ENCODE results near the gene PSMD1.
"Not testable (repeated sequence)": the region's sequence is repeated elsewhere in the genome, so short reads cannot be mapped to it uniquely, and the experiment has no call there.

PSMD1 gene

DNA sequence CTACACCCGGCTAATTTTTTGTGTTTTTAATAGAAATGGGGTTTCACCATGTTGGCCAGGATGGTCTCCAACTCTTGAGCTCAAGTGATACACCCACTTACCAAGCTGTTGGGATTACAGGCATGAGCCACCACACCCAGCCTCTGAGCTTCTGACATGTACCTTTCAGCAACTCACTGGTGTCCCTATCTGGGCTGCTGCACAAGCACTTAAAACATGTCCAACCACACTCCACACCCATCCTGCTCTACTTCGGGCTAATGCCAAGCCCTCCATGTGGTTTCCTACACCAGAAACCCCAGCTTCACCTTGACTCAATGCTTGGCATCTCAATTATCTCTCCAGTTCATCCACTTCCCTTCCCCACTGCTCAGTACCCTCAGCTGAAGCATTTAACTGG lies 119.4 kb downstream of the PSMD1 start:
- Histone ChIP-seq H3K9ac (ENCODE audit: low read length in 2 of 2) (no peak overlapping the region), H3K4me1 (ENCODE audit: control insufficient read depth, insufficient read depth, low read length) (no peaks in the 10 kb centered on the region), H3K27me3 (ENCODE audit: control insufficient read depth in 1 of 2, insufficient read depth in 2 of 2, low read length in 2 of 2) (no peaks in the 10 kb centered on the region), H3K9me3 (ENCODE audit: control insufficient read depth in 2 of 2, low read length in 2 of 2) (no peaks in the 10 kb centered on the region), H3K27ac (ENCODE audit: low read length) (no peak overlapping the region), H3K36me3 (ENCODE audit: control insufficient read depth in 2 of 2, insufficient read depth in 2 of 2, low read length in 2 of 2) (peaks cover 15 to 19% of the 10 kb centered on the region in 2 donors), H3K4me3 (ENCODE audit: low read length in 2 of 2) (no peak overlapping the region)

DNA sequence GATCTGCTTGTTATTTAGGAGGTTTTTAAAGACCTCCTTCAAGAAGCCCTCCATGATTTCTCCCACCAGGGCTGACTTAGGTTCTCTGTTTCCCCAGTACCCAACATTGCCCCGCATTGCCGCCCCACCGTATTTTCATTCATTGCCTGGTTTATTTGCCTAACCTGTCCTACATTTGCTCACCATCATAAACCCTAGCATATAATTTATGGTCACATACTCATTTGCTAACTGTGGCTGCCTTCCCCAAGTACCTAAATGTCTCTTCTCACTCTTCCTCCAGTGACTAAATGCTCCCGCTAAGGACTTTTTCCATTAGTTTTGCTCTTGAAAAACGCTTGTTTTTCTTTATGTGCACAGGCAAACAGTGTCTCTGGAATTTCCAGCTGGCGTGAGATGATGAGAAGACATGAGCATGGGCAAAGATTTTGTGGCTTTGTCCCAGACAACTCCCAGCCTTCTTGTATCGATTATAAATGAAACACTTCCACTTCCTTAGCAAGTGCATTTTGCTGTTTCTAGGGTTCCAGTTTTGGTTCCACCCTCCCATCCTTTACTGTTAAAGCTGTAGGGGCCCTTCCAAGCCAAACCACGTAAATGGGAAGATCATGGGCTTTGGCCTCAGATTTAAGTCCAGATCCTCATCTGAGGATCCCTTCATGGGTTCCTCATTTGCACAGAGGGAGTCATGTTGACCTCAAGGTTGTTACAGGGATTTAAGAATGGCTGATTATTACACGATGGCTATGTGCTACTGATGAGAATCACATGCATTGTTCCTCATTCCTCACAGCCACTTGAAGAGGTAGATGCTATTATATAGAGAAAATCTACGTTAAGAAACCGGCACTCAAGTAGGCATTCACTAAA lies 120.7 kb downstream of the PSMD1 start:
- H3K27me3 ChIP-seq (ENCODE audit: control insufficient read depth in 1 of 2, insufficient read depth in 2 of 2, low read length in 2 of 2) = no peaks in the 10 kb centered on the region
- H3K4me1 ChIP-seq (ENCODE audit: control insufficient read depth, insufficient read depth, low read length) = no peaks in the 10 kb centered on the region
- H3K36me3 ChIP-seq (ENCODE audit: control insufficient read depth in 2 of 2, insufficient read depth in 2 of 2, low read length in 2 of 2) = peaks cover 12 to 13% of the 10 kb centered on the region in 2 donors
- H3K27ac ChIP-seq (ENCODE audit: low read length) = no peak overlapping the region
- no peaks in the 10 kb centered on the region for H3K9me3 ChIP-seq (ENCODE audit: control insufficient read depth in 2 of 2, low read length in 2 of 2)
- no peak overlapping the region for H3K9ac ChIP-seq (ENCODE audit: low read length in 2 of 2)
- H3K4me3 ChIP-seq (ENCODE audit: low read length in 2 of 2) = no peak overlapping the region

DNA sequence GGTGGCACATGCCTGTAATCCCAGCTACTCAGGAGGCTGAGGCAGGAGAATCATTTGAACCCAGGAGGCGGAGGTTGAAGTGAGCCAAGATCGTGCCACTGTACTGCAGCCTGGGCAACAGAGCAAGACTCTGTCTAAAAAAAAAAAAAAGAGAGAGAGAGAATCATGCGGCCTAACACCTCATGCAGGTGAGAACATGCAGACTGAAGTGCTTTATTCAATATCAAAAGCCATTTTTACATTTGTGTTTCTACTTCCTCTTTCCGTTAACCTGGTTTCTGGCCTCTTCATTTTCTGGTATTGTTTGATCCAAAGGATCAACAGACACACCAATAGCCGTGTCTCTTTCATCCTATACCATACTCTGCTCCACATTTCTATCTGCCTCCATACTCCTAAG lies 122.1 kb downstream of the PSMD1 start:
- not testable (repeated sequence) for H3K27ac ChIP-seq (ENCODE audit: low read length); H3K4me1 ChIP-seq (ENCODE audit: control insufficient read depth, insufficient read depth, low read length); H3K36me3 ChIP-seq (ENCODE audit: control insufficient read depth in 2 of 2, insufficient read depth in 2 of 2, low read length in 2 of 2); H3K27me3 ChIP-seq (ENCODE audit: control insufficient read depth in 1 of 2, insufficient read depth in 2 of 2, low read length in 2 of 2); H3K4me3 ChIP-seq (ENCODE audit: low read length in 2 of 2); H3K9me3 ChIP-seq (ENCODE audit: control insufficient read depth in 2 of 2, low read length in 2 of 2); H3K9ac ChIP-seq (ENCODE audit: low read length in 2 of 2)

GRCh38 chr2:231181860-231182512 lies 125.3 kb downstream of the PSMD1 start:
- Histone ChIP-seq H3K27ac (ENCODE audit: low read length) (no peak overlapping the region), H3K27me3 (ENCODE audit: control insufficient read depth in 1 of 2, insufficient read depth in 2 of 2, low read length in 2 of 2) (no peaks in the 10 kb centered on the region)

DNA sequence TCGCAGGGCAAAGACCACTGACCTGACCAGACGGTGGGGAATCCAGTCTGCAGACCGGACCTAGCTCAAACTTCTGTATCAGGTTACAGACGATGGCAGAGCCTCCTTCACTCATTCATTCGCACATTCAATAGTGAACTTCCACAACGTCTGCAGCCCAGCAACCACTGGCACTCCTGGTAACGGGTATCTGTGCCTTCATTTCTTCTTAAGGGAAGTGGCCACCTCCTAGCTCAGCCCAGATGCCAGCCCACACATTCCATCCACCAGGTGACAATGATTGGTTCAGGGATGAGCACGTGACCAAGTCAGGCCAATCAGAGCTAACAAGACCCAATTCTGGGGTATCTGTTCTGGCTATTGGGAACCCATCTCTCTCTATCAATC lies 125.8 kb downstream of the PSMD1 start:
- H3K27ac ChIP-seq (ENCODE audit: low read length) = no peak overlapping the region
- no peak overlapping the region for H3K9ac ChIP-seq (ENCODE audit: low read length in 2 of 2)
- H3K36me3 ChIP-seq (ENCODE audit: control insufficient read depth in 2 of 2, insufficient read depth in 2 of 2, low read length in 2 of 2) = no peaks in the 10 kb centered on the region
- H3K9me3 ChIP-seq (ENCODE audit: control insufficient read depth in 2 of 2, low read length in 2 of 2) = peaks cover 0 to 3% of the 10 kb centered on the region in 2 donors
- no peak overlapping the region for H3K4me3 ChIP-seq (ENCODE audit: low read length in 2 of 2)
- H3K4me1 ChIP-seq (ENCODE audit: control insufficient read depth, insufficient read depth, low read length) = peaks cover 2% of the 10 kb centered on the region
- no peaks in the 10 kb centered on the region for H3K27me3 ChIP-seq (ENCODE audit: control insufficient read depth in 1 of 2, insufficient read depth in 2 of 2, low read length in 2 of 2)

More at GRCh38 chr2:231181860-231182512, 125.3 kb downstream of the PSMD1 start:
- Histone ChIP-seq H3K4me1 (ENCODE audit: control insufficient read depth, insufficient read depth, low read length) (peaks cover 2% of the 10 kb centered on the region), H3K36me3 (ENCODE audit: control insufficient read depth in 2 of 2, insufficient read depth in 2 of 2, low read length in 2 of 2) (no peaks in the 10 kb centered on the region), H3K4me3 (ENCODE audit: low read length in 2 of 2) (no peak overlapping the region), H3K9ac (ENCODE audit: low read length in 2 of 2) (no peak overlapping the region), H3K9me3 (ENCODE audit: control insufficient read depth in 2 of 2, low read length in 2 of 2) (peaks cover 0 to 3% of the 10 kb centered on the region in 2 donors)

DNA sequence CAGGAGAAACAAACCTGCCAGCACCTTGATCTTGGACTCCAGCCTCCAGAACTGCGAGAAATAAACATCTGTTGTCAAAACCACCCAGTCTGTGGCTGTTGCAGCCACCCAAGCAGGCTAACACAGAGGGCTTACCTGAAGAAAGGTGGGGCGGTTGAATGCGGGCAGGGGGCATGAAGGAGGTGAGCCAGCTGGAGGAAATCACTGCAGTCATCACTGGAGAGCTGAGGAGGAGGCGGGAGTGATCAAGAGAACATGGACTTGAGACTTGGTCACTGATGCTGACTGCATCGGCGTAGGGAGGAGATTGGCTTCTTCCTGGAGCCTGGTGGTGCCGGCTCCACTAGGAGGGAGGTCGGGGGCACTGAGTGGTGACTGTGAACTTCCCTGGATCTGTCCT lies 127.2 kb downstream of the PSMD1 start:
- H3K27ac ChIP-seq (ENCODE audit: low read length) = no peak overlapping the region
- no peaks in the 10 kb centered on the region for H3K36me3 ChIP-seq (ENCODE audit: control insufficient read depth in 2 of 2, insufficient read depth in 2 of 2, low read length in 2 of 2)
- H3K4me1 ChIP-seq (ENCODE audit: control insufficient read depth, insufficient read depth, low read length) = peaks cover 2% of the 10 kb centered on the region
- no peak overlapping the region for H3K4me3 ChIP-seq (ENCODE audit: low read length in 2 of 2)
- no peaks in the 10 kb centered on the region for H3K27me3 ChIP-seq (ENCODE audit: control insufficient read depth in 1 of 2, insufficient read depth in 2 of 2, low read length in 2 of 2)
- peaks cover 0 to 3% of the 10 kb centered on the region in 2 donors for H3K9me3 ChIP-seq (ENCODE audit: control insufficient read depth in 2 of 2, low read length in 2 of 2)
- no peak overlapping the region for H3K9ac ChIP-seq (ENCODE audit: low read length in 2 of 2)

- peaks cover 2% of the 10 kb centered on the region for H3K4me1 ChIP-seq (ENCODE audit: control insufficient read depth, insufficient read depth, low read length)
- no peak overlapping the region for H3K4me3 ChIP-seq (ENCODE audit: low read length in 2 of 2)
- H3K27me3 ChIP-seq (ENCODE audit: control insufficient read depth in 1 of 2, insufficient read depth in 2 of 2, low read length in 2 of 2) = no peaks in the 10 kb centered on the region
- no peaks in the 10 kb centered on the region for H3K36me3 ChIP-seq (ENCODE audit: control insufficient read depth in 2 of 2, insufficient read depth in 2 of 2, low read length in 2 of 2)
- H3K9ac ChIP-seq (ENCODE audit: low read length in 2 of 2) = no peak overlapping the region
- no peak overlapping the region for H3K27ac ChIP-seq (ENCODE audit: low read length)
- peaks cover 0 to 3% of the 10 kb centered on the region in 2 donors for H3K9me3 ChIP-seq (ENCODE audit: control insufficient read depth in 2 of 2, low read length in 2 of 2)
Measured at GRCh38 chr2:231184319-231184718, 127.7 kb downstream of the PSMD1 start.

DNA sequence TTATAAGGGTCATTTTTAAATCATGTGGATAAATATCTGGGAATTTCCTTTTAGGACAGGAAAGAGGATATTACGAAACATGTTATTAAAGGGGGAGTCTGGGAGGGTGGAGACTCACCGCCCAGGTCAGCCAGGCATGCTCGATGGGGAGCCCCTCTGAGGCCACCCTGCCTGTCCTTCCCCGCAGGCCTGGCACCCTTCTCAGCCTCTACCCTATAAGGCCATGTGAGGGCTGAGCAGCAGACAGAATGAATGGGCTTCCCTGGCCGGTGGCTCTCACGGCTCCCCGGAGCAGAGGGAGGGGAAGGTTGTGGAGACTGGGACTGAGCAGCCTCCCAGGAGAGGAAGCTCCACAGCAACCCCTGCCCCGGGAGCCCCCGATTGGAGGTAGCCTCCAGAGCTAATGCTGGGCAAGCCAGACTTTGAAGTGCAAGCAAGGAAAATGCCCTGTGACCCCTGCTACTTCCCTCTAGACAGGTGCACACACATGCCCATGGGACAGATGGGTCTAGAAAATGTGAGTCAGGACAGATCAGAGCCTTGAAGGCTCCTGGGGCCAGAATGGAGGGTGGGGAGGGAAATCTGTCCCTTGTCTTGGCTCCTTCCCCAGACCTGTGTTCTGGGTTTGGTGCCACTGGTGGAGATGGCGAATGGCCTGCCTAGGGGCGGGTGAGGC lies 128.5 kb downstream of the PSMD1 start:
- no peak overlapping the region for H3K4me3 ChIP-seq (ENCODE audit: low read length in 2 of 2)
- H3K27ac ChIP-seq (ENCODE audit: low read length) = no peak overlapping the region
- peaks cover 2% of the 10 kb centered on the region for H3K4me1 ChIP-seq (ENCODE audit: control insufficient read depth, insufficient read depth, low read length)
- no peaks in the 10 kb centered on the region for H3K27me3 ChIP-seq (ENCODE audit: control insufficient read depth in 1 of 2, insufficient read depth in 2 of 2, low read length in 2 of 2)
- H3K36me3 ChIP-seq (ENCODE audit: control insufficient read depth in 2 of 2, insufficient read depth in 2 of 2, low read length in 2 of 2) = no peaks in the 10 kb centered on the region
- no peak overlapping the region for H3K9ac ChIP-seq (ENCODE audit: low read length in 2 of 2)
- peaks cover 0 to 3% of the 10 kb centered on the region in 2 donors for H3K9me3 ChIP-seq (ENCODE audit: control insufficient read depth in 2 of 2, low read length in 2 of 2)

DNA sequence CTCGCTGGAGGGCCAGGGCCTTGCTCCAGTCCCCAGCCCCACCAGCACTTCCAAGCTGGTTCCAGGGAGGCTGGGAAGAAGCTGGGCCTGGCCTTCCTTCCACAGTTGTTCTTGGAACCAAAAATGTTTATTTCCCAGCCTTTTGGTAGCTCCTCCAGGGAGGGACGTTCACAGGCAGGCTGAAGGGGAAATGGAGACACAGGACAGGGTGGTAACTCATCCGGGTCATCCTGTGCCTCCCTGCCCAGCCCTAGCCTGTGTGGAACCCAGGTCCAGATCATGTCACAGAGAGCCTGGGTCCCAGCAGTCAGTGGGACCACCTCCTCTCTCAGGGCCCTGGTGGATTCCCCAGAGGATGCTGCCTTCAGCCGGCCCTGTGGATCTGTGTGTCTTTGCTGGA lies 129.2 kb downstream of the PSMD1 start:
- Histone ChIP-seq H3K27ac (ENCODE audit: low read length) (no peak overlapping the region), H3K27me3 (ENCODE audit: control insufficient read depth in 1 of 2, insufficient read depth in 2 of 2, low read length in 2 of 2) (no peaks in the 10 kb centered on the region)

DNA sequence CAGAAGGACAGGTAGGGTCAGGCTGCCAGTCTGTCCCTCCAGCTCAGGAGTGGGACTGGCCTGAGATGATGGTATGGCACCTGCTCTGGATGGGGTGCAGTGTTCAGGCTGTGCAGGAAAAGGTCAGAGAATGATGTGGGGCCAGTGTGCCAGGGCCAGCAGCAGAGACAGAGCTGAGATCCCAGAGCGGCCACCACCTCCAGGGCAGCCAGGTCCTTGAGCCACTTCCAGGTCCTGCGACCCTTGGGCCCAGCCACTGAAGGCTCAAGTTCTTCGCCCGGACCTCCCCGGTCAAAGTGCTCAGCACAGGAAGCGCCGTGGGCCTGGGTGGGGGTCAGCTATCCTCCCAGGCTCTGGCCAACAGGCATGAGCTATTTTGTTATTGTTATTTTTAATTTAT lies 129.7 kb downstream of the PSMD1 start:
- peaks cover 0 to 3% of the 10 kb centered on the region in 2 donors for H3K9me3 ChIP-seq (ENCODE audit: control insufficient read depth in 2 of 2, low read length in 2 of 2)
- no peak overlapping the region for H3K4me3 ChIP-seq (ENCODE audit: low read length in 2 of 2)
- no peak overlapping the region for H3K27ac ChIP-seq (ENCODE audit: low read length)
- H3K36me3 ChIP-seq (ENCODE audit: control insufficient read depth in 2 of 2, insufficient read depth in 2 of 2, low read length in 2 of 2) = no peaks in the 10 kb centered on the region
- no peaks in the 10 kb centered on the region for H3K27me3 ChIP-seq (ENCODE audit: control insufficient read depth in 1 of 2, insufficient read depth in 2 of 2, low read length in 2 of 2)
- peaks cover 7% of the 10 kb centered on the region for H3K4me1 ChIP-seq (ENCODE audit: control insufficient read depth, insufficient read depth, low read length)
- H3K9ac ChIP-seq (ENCODE audit: low read length in 2 of 2) = no peak overlapping the region

More for the DNA sequence above, 129.2 kb downstream of the PSMD1 start:
- peaks cover 0 to 3% of the 10 kb centered on the region in 2 donors for H3K9me3 ChIP-seq (ENCODE audit: control insufficient read depth in 2 of 2, low read length in 2 of 2)
- no peak overlapping the region for H3K9ac ChIP-seq (ENCODE audit: low read length in 2 of 2)
- peaks cover 5% of the 10 kb centered on the region for H3K4me1 ChIP-seq (ENCODE audit: control insufficient read depth, insufficient read depth, low read length)
- H3K36me3 ChIP-seq (ENCODE audit: control insufficient read depth in 2 of 2, insufficient read depth in 2 of 2, low read length in 2 of 2) = no peaks in the 10 kb centered on the region
- H3K4me3 ChIP-seq (ENCODE audit: low read length in 2 of 2) = no peak overlapping the region

All from stomach smooth muscle (tissue), 2 donors.